Neural progenitor cell (in vitro differentiated cells): ENCODE data around the gene CCNL1. TPM values are rescaled to one million over a fixed set of nuclear protein-coding genes. Genes with fewer than 3 reads are reported as not detected.
A peak's percentile ranks its signal among the peaks of the same experiment; 100 is the strongest.

Experiments
- DNase-seq: peaks from one replicate; pipeline ENCODE4 v3.0.0-alpha.2; 2016; ENCODE audit warnings: low spot score
- H2AFZ ChIP-seq: fragments of 200-600 bp; sonication (generic); replicated peaks from 2 replicates; pipeline ENCODE4 v1.6.1; 2016; ENCODE audit warnings: antibody characterized with exemption
- H3F3A ChIP-seq: fragments of 200-600 bp; sonication (generic); 2 replicates; pipeline ENCODE4 v1.6.1; 2016; ENCODE audit warnings: antibody characterized with exemption, low read depth
- H3K27ac ChIP-seq: fragments of 200-600 bp; sonication (generic); 2 replicates; pipeline ENCODE4 v1.5.1; 2016; ENCODE audit warnings: mild to moderate bottlenecking
- H3K27me3 ChIP-seq: fragments of 200-600 bp; sonication (generic); 2 replicates; pipeline ENCODE4 v1.6.1; 2016; ENCODE audit warnings: mild to moderate bottlenecking, moderate library complexity
- H3K36me3 ChIP-seq: fragments of 200-600 bp; sonication (generic); 2 replicates; pipeline ENCODE4 v1.5.1; 2016
- H3K4me1 ChIP-seq: fragments of 200-600 bp; sonication (generic); 2 replicates; pipeline ENCODE4 v1.6.1; 2016; ENCODE audit warnings: mixed run types
- H3K4me2 ChIP-seq: fragments of 200-600 bp; sonication (generic); 2 replicates; pipeline ENCODE4 v1.6.1; 2016
- H3K4me3 ChIP-seq: fragments of 200-600 bp; sonication (generic); 2 replicates; pipeline ENCODE4 v1.5.1; 2016
- H3K79me2 ChIP-seq: fragments of 200-600 bp; sonication (generic); 2 replicates; pipeline ENCODE4 v1.6.1; 2016; ENCODE audit warnings: low read depth
- H3K9ac ChIP-seq: fragments of 200-600 bp; sonication (generic); 2 replicates; pipeline ENCODE4 v1.6.1; 2016
- H3K9me3 ChIP-seq: fragments of 200-600 bp; sonication (generic); 2 replicates; pipeline ENCODE4 v1.5.1; 2016; ENCODE audit warnings: low read depth
- H4K20me1 ChIP-seq: fragments of 200-600 bp; sonication (generic); 2 replicates; pipeline ENCODE4 v1.6.1; 2016; ENCODE audit warnings: low read depth
- H3K27ac Mint-ChIP-seq: 3 replicates; pipeline ENCODE4 v1.8.0; 2021; ENCODE audit warnings: mixed read lengths
- H3K27me3 Mint-ChIP-seq: 2 replicates; pipeline ENCODE4 v1.8.0; 2022; ENCODE audit warnings: low read depth, mild to moderate bottlenecking, inconsistent platforms, moderate library complexity, mixed read lengths; ENCODE audit not compliant: insufficient read depth
- H3K36me3 Mint-ChIP-seq: 3 replicates; pipeline ENCODE4 v1.8.0; 2021; ENCODE audit warnings: mixed read lengths
- H3K4me1 Mint-ChIP-seq: 3 replicates; pipeline ENCODE4 v1.8.0; 2021; ENCODE audit warnings: mixed read lengths
- H3K4me3 Mint-ChIP-seq: 3 replicates; pipeline ENCODE4 v1.8.0; 2021; ENCODE audit warnings: mild to moderate bottlenecking, moderate library complexity, mixed read lengths
- H3K9me3 Mint-ChIP-seq: 3 replicates; pipeline ENCODE4 v1.8.0; 2020; ENCODE audit warnings: mixed read lengths
- CTCF ChIP-seq: fragments of 200-600 bp; sonication (generic); IDR thresholded peaks from 2 replicates; pipeline ENCODE4 v1.5.1; 2017; ENCODE audit warnings: antibody characterized with exemption, mild to moderate bottlenecking
- EZH2 ChIP-seq: fragments of 200-600 bp; sonication (generic); IDR thresholded peaks from 2 replicates; pipeline ENCODE4 v1.6.1; 2017; ENCODE audit warnings: antibody characterized with exemption, mild to moderate bottlenecking, moderate library complexity
- EZH2phosphoT487 ChIP-seq: fragments of 200-600 bp; sonication (generic); IDR thresholded peaks from 2 replicates; pipeline ENCODE4 v1.6.1; 2017; ENCODE audit warnings: antibody characterized with exemption
- total RNA-seq: library from RNA; depleted of rRNA; stranded (reverse); fragments of >200 nt; gene quantifications from 2 replicates; pipeline ENCODE4 v1.2.3, GENCODE V29; 2015; ENCODE audit warnings: low replicate concordance

The CCNL1 gene
- total RNA-seq, 1 donor from 2014 or later: 214 TPM

GRCh38 chr3:157160658-157161424 is 894 bp upstream of the CCNL1 start:
- no peaks in the 10 kb centered on the region for H3K27me3 ChIP-seq
- Mint-ChIP-seq H3K36me3 (peaks cover 30% of the 10 kb centered on the region), H3K27me3 (peaks cover 6% of the 10 kb centered on the region), H3K4me1 (peaks cover 41% of the 10 kb centered on the region), H3K4me3 (peak overlapping the region; percentile 98), H3K9me3 (no peaks in the 10 kb centered on the region), H3K27ac (peak overlapping the region; percentile 99)
- H3K4me1 ChIP-seq: peaks cover 35% of the 10 kb centered on the region
- H4K20me1 ChIP-seq: peaks cover 35% of the 10 kb centered on the region
- H3K27ac ChIP-seq: peak overlapping the region; percentile 98
- peak overlapping the region; percentile 6 for H2AFZ ChIP-seq
- H3K4me3 ChIP-seq: peak overlapping the region; percentile 98
- H3K36me3 ChIP-seq: peaks cover 31% of the 10 kb centered on the region
- no peak for TF ChIP-seq EZH2phosphoT487
- TF ChIP-seq CTCF: no peak
- no peak for TF ChIP-seq EZH2
- H3K9ac ChIP-seq: peak overlapping the region; percentile 99
- no peaks in the 10 kb centered on the region for H3K9me3 ChIP-seq
- peaks cover 53% of the 10 kb centered on the region for H3K79me2 ChIP-seq
- peak overlapping the region; percentile 92 for H3K4me2 ChIP-seq
- DNase-seq: peak; percentile 64
- H3F3A ChIP-seq: peaks cover 11% of the 10 kb centered on the region

- H3F3A ChIP-seq: peaks cover 21% of the 10 kb centered on the region
- Mint-ChIP-seq H3K9me3 (no peaks in the 10 kb centered on the region), H3K4me3 (peak overlapping the region; percentile 98), H3K27ac (peak overlapping the region; percentile 97), H3K36me3 (peaks cover 37% of the 10 kb centered on the region), H3K4me1 (peaks cover 54% of the 10 kb centered on the region), H3K27me3 (peaks cover 6% of the 10 kb centered on the region)
- H3K9ac ChIP-seq: peak overlapping the region; percentile 99
- H3K27me3 ChIP-seq: no peaks in the 10 kb centered on the region
- H3K4me3 ChIP-seq: peak overlapping the region; percentile 98
- peaks cover 47% of the 10 kb centered on the region for H3K36me3 ChIP-seq
- peak; percentile 86 for DNase-seq
- no peak for TF ChIP-seq EZH2
- no peak for TF ChIP-seq EZH2phosphoT487
- peak; percentile 40 for TF ChIP-seq CTCF
- peaks cover 42% of the 10 kb centered on the region for H3K4me1 ChIP-seq
- peaks cover 69% of the 10 kb centered on the region for H3K79me2 ChIP-seq
- peaks cover 51% of the 10 kb centered on the region for H4K20me1 ChIP-seq
- H3K4me2 ChIP-seq: peak overlapping the region; percentile 92
- peak overlapping the region; percentile 98 for H3K27ac ChIP-seq
- H3K9me3 ChIP-seq: no peaks in the 10 kb centered on the region
- H2AFZ ChIP-seq: no peak overlapping the region
These were observed 748 bp downstream of the CCNL1 start for GRCh38 chr3:157159037-157159761.

- Histone ChIP-seq H3K4me3 (peak overlapping the region; percentile 98), H3K4me1 (peaks cover 42% of the 10 kb centered on the region), H3F3A (peaks cover 21% of the 10 kb centered on the region), H3K9ac (peak overlapping the region; percentile 99), H4K20me1 (peaks cover 65% of the 10 kb centered on the region), H2AFZ (no peak overlapping the region), H3K36me3 (peaks cover 61% of the 10 kb centered on the region), H3K27me3 (no peaks in the 10 kb centered on the region), H3K79me2 (peaks cover 83% of the 10 kb centered on the region), H3K4me2 (peak overlapping the region; percentile 92), H3K9me3 (no peaks in the 10 kb centered on the region), H3K27ac (no peak overlapping the region)
- Mint-ChIP-seq H3K27me3 (peaks cover 6% of the 10 kb centered on the region), H3K4me3 (peak overlapping the region; percentile 98), H3K9me3 (no peaks in the 10 kb centered on the region), H3K36me3 (peaks cover 43% of the 10 kb centered on the region), H3K27ac (peak overlapping the region; percentile 32), H3K4me1 (peaks cover 55% of the 10 kb centered on the region)
- DNase-seq: no peak
- TF ChIP-seq CTCF: no peak
- TF ChIP-seq EZH2phosphoT487: no peak
- no peak for TF ChIP-seq EZH2
These were observed 2.1 kb downstream of the CCNL1 start for GRCh38 chr3:157157836-157158235.
